ENCODE data around the gene STN1. TPM values are rescaled to one million over a fixed set of nuclear protein-coding genes. Genes with fewer than 3 reads are reported as not detected.
A peak's percentile ranks its signal among the peaks of the same experiment; 100 is the strongest.

The STN1 gene
- polyA plus RNA-seq, result 100 to 1,000 TPM in 1 of 3 donors, 10 to 100 TPM in 2; 81.1 to 101 (median 82.8) TPM

GRCh38 chr10:103918053-103918846, at the start of gene STN1:
Gene STN1, minus strand, starts transcription at chr10:103918184. Its CDS starts 590 bp downstream, at chr10:103917594.
- peak within 1 kb of the TSS; percentile 90 to 99 (median 97) for H3K27ac Mint-ChIP-seq
- DNase-seq, result peak; percentile 94 to 97 (median 96)
- H3K9me3 Mint-ChIP-seq, result peaks cover 0 to 4% (median 0%) of the 10 kb centered on the region in 6 donors
- H3K4me3 Mint-ChIP-seq, result peak within 1 kb of the TSS; percentile 93 to 95 (median 95)
- H3K27me3 Mint-ChIP-seq (ENCODE audit: low read depth in 3 of 3), result peaks cover 8 to 17% (median 14%) of the 10 kb centered on the region in 3 donors
- H3K4me1 Mint-ChIP-seq, result peaks cover 44 to 53% of the 10 kb centered on the region in 2 donors
- H3K36me3 Mint-ChIP-seq, result peaks cover 4 to 12% (median 5%) of the 10 kb centered on the region in 3 donors

- peaks cover 2 to 11% (median 5%) of the 10 kb centered on the region in 3 donors for H3K27me3 Mint-ChIP-seq (ENCODE audit: low read depth in 3 of 3)
- peaks cover 50 to 65% of the 10 kb centered on the region in 2 donors for H3K4me1 Mint-ChIP-seq
- no peaks in the 10 kb centered on the region for H3K9me3 Mint-ChIP-seq
These were observed 49.6 kb upstream of the STN1 start for GRCh38 chr10:103967448-103968071.

DNA sequence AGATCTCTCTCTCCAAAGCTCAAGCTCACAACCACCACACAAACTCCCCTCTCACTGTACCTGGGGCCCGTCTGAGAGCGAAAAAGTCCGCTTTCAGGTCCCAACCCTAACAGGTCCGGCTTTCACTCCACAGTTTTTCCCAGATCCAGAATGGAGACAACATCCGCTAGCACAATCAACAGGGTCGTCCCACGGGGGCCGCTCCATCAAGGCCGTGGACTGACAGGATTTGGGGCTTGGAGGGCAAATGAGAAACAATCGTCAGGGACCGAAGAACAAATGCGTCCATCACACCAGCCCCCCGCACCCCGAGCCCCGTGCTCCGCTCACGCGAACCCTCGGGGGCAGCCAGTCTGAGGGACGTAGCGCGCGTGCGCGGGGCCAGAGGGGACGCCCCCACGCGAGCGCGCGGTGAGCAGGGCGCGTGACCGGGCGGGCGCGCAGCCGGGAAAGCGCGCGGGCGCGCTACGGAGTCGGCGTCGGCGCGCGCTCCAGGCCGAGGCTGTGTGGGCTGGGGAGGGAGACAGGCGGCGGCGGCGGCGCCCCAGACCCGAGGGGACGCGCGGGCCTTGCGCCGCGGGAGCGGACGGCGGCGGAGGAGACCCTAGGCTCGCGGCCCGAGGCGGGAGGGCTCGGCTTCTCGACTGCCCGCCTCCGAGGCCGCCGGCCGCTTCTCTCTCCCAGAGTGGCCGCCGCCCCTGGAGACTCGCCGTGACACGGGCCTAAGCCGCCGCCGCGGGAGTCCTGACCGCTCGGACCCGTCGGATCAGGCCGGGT, 48.9 kb upstream of the STN1 start, which contains the start of gene SLK:
Gene SLK, plus strand, starts transcription at position 470 of the 777 bp plus-strand sequence. CDS start 606 bp downstream, outside the sequence.
- peak within 1 kb of the TSS; percentile 94 to 99 (median 97) for H3K4me3 Mint-ChIP-seq
- peaks cover 2 to 11% (median 5%) of the 10 kb centered on the region in 3 donors for H3K27me3 Mint-ChIP-seq (ENCODE audit: low read depth in 3 of 3)
- H3K4me1 Mint-ChIP-seq, result peaks cover 44 to 58% of the 10 kb centered on the region in 2 donors
- no peaks in the 10 kb centered on the region for H3K9me3 Mint-ChIP-seq
- H3K36me3 Mint-ChIP-seq, result no peaks in the 10 kb centered on the region
- peak within 1 kb of the TSS; percentile 91 to 97 (median 94) for H3K27ac Mint-ChIP-seq
- peak; percentile 89 to 91 (median 90) for DNase-seq

More at GRCh38 chr10:103967448-103968071, 49.6 kb upstream of the STN1 start:
- Mint-ChIP-seq H3K4me3 (peak overlapping the region; percentile 91 to 99 (median 96)), H3K36me3 (peaks cover 0 to under 1% (median under 1%) of the 10 kb centered on the region in 3 donors), H3K27ac (peak overlapping the region; percentile 90 to 97 (median 91))
- DNase-seq, result peak in 1 of 3 donors; percentile 45

DNA sequence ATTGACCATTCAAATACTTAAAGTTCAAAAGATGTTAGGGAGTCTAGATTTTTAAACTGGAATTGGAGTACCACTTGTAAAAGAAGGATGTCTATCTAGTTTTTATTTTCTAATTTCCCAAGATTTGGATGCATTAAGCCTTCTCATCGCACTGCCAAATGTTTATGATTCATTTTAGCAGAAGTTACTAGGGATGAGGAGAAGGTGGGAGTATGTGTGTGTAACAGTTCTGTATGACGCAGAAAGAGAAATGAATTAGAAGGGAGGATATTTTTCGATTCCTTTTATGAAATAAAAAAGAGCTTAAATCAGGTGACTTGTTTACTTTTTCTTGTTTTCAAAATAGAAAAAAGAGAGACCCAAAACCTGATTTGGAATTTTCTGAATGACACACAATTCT, 42.1 kb upstream of the STN1 start:
- DNase-seq, result no peak
- Mint-ChIP-seq H3K27ac (no peak overlapping the region), H3K9me3 (no peaks in the 10 kb centered on the region), H3K4me1 (no peaks in the 10 kb centered on the region), H3K4me3 (no peak overlapping the region), H3K36me3 (peaks cover 0 to 3% (median 0%) of the 10 kb centered on the region in 3 donors), H3K27me3 (ENCODE audit: low read depth in 3 of 3) (peaks cover 0 to 2% (median 0%) of the 10 kb centered on the region in 3 donors)

DNA sequence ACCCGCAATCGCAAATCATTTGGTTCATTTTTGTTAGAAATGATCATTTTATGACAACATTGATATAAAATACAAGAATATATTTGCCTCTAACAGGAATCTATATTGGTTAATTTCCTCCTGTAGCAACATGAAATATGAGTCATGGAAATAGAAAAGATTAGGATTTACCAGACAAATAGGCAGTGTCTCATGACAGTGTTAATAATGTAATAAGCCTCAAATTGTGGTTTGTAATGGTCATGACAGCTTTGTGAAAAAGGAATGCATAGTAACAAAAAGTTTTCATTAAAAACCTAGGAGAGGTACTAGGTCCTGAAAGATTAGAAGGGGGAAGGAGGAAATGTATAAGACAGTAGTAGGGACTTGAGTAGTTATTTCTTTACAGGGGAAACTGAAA, 41.0 kb upstream of the STN1 start:
- no peak overlapping the region for H3K27ac Mint-ChIP-seq
- H3K4me1 Mint-ChIP-seq, result no peaks in the 10 kb centered on the region
- H3K27me3 Mint-ChIP-seq (ENCODE audit: low read depth in 3 of 3), result peaks cover 0 to 2% (median 0%) of the 10 kb centered on the region in 3 donors
- no peaks in the 10 kb centered on the region for H3K9me3 Mint-ChIP-seq
- H3K36me3 Mint-ChIP-seq, result peaks cover 0 to 7% (median 3%) of the 10 kb centered on the region in 3 donors
- DNase-seq, result no peak
- H3K4me3 Mint-ChIP-seq, result no peak overlapping the region

GRCh38 chr10:103954543-103954942, 36.6 kb upstream of the STN1 start:
- Mint-ChIP-seq H3K4me3 (no peak overlapping the region), H3K36me3 (peaks cover 0 to 7% (median 3%) of the 10 kb centered on the region in 3 donors), H3K9me3 (no peaks in the 10 kb centered on the region), H3K4me1 (no peaks in the 10 kb centered on the region), H3K27me3 (ENCODE audit: low read depth in 3 of 3) (peaks cover 0 to 2% (median 0%) of the 10 kb centered on the region in 3 donors), H3K27ac (no peak overlapping the region)
- no peak for DNase-seq

- Mint-ChIP-seq H3K4me3 (no peak overlapping the region), H3K9me3 (no peaks in the 10 kb centered on the region), H3K4me1 (peaks cover 4 to 9% of the 10 kb centered on the region in 2 donors), H3K36me3 (peaks cover 0 to 11% (median 3%) of the 10 kb centered on the region in 3 donors), H3K27me3 (ENCODE audit: low read depth in 3 of 3) (peaks cover 0 to 2% (median 0%) of the 10 kb centered on the region in 3 donors), H3K27ac (no peak overlapping the region)
- DNase-seq, result no peak
These were observed 34.0 kb upstream of the STN1 start for GRCh38 chr10:103951942-103952341.

DNA sequence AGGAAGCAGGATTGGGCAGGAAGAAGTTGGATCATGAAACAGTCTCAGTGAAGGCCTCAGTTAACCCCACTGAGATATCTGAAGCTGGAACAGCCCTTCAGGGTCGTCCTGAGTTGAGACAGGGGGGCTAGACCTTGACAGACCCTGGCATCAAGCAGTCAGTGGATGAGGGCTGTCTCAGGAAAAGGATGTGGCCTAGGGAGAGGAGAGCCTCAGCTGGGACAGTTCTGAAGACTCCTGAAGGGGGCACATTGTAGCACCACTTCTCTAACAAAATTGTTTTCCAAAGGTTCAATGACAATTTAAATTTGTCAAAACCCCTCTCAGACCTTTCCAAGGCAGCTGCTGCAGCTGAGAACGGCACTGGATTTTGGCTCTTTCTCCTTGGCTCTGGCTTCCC, 33.2 kb upstream of the STN1 start:
- no peak overlapping the region for H3K4me3 Mint-ChIP-seq
- H3K27me3 Mint-ChIP-seq (ENCODE audit: low read depth in 3 of 3), result no peaks in the 10 kb centered on the region
- no peak for DNase-seq
- H3K4me1 Mint-ChIP-seq, result peaks cover 4 to 9% of the 10 kb centered on the region in 2 donors
- no peaks in the 10 kb centered on the region for H3K9me3 Mint-ChIP-seq
- no peak overlapping the region for H3K27ac Mint-ChIP-seq
- peaks cover 0 to 11% (median 3%) of the 10 kb centered on the region in 3 donors for H3K36me3 Mint-ChIP-seq

- Mint-ChIP-seq H3K27ac (no peak overlapping the region), H3K27me3 (ENCODE audit: low read depth in 3 of 3) (no peaks in the 10 kb centered on the region), H3K9me3 (no peaks in the 10 kb centered on the region), H3K4me1 (peaks cover 4 to 9% of the 10 kb centered on the region in 2 donors), H3K4me3 (no peak overlapping the region), H3K36me3 (peaks cover 0 to 7% (median 3%) of the 10 kb centered on the region in 3 donors)
- DNase-seq, result no peak
These were observed 31.7 kb upstream of the STN1 start for GRCh38 chr10:103949728-103950127.

- no peak for DNase-seq
- Mint-ChIP-seq H3K36me3 (peaks cover 0 to 4% (median 0%) of the 10 kb centered on the region in 3 donors), H3K27me3 (ENCODE audit: low read depth in 3 of 3) (peaks cover 0 to 3% (median 0%) of the 10 kb centered on the region in 3 donors), H3K9me3 (no peaks in the 10 kb centered on the region), H3K27ac (peak overlapping the region in 3 of 6 donors; percentile 41 to 77 (median 50)), H3K4me3 (no peak overlapping the region), H3K4me1 (peaks cover 4 to 9% of the 10 kb centered on the region in 2 donors)
These were observed 30.0 kb upstream of the STN1 start for GRCh38 chr10:103947799-103948516.

- Mint-ChIP-seq H3K36me3 (peaks cover 0 to 2% (median 0%) of the 10 kb centered on the region in 3 donors), H3K9me3 (no peaks in the 10 kb centered on the region), H3K27me3 (ENCODE audit: low read depth in 3 of 3) (peaks cover 0 to 3% (median 0%) of the 10 kb centered on the region in 3 donors), H3K4me3 (no peak overlapping the region), H3K27ac (no peak overlapping the region), H3K4me1 (peaks cover 3 to 7% of the 10 kb centered on the region in 2 donors)
- no peak for DNase-seq
These were observed 24.9 kb upstream of the STN1 start for GRCh38 chr10:103942866-103943265.

DNA sequence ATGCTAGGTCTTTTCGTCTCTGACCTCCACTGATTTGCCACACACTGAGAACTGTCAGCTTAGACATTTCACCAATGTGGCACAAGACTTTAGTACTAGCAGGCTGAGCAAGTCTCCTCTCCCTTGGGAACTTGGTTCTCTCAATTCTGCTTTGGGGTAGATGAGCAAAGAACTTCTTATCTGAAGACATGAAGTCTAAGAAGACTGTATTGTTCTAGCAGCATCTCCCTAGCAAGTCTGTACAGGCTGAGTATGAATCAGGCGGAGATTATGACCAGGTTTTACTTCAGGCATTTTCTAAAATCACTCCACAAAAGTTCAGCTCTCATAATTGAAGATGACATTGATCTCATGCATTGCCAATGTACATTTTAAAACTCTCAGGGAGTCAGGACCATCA, 23.8 kb upstream of the STN1 start:
- Mint-ChIP-seq H3K9me3 (no peaks in the 10 kb centered on the region), H3K27ac (no peak overlapping the region), H3K4me3 (no peak overlapping the region), H3K36me3 (no peaks in the 10 kb centered on the region), H3K4me1 (no peaks in the 10 kb centered on the region), H3K27me3 (ENCODE audit: low read depth in 3 of 3) (peaks cover 0 to 3% (median 0%) of the 10 kb centered on the region in 3 donors)
- DNase-seq, result no peak

GRCh38 chr10:103939522-103939921, 21.5 kb upstream of the STN1 start:
- H3K36me3 Mint-ChIP-seq, result peaks cover 0 to 3% (median 0%) of the 10 kb centered on the region in 3 donors

More at GRCh38 chr10:103939522-103939921, 21.5 kb upstream of the STN1 start:
- peaks cover 0 to 3% (median 0%) of the 10 kb centered on the region in 3 donors for H3K27me3 Mint-ChIP-seq (ENCODE audit: low read depth in 3 of 3)
- no peak for DNase-seq
- H3K4me3 Mint-ChIP-seq, result no peak overlapping the region
- no peak overlapping the region for H3K27ac Mint-ChIP-seq
- H3K9me3 Mint-ChIP-seq, result peaks cover 0 to 1% (median 0%) of the 10 kb centered on the region in 6 donors
- no peaks in the 10 kb centered on the region for H3K4me1 Mint-ChIP-seq
